ENCODE data around the gene LYST.

DNA sequence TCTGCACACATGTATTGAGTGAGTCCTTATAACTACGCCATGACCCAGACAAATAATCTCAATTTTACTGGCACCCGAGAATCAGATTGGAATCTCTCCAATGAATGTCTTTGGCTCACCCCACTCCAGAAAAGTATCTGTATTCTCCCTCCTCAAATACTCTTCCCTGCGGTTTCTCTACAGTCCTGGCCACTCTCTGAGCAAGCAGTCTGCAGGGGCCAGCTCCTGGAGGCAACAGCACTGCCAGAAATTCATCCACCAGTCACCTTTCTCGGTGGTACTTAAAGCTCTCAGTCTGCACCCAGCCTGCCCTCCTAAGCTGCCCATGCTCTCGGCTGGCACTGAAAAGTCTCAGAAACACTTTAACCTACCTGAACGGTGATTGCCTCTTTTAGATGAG, 16.1 kb upstream of the LYST start:
- TF ChIP-seq, protein P1, sequence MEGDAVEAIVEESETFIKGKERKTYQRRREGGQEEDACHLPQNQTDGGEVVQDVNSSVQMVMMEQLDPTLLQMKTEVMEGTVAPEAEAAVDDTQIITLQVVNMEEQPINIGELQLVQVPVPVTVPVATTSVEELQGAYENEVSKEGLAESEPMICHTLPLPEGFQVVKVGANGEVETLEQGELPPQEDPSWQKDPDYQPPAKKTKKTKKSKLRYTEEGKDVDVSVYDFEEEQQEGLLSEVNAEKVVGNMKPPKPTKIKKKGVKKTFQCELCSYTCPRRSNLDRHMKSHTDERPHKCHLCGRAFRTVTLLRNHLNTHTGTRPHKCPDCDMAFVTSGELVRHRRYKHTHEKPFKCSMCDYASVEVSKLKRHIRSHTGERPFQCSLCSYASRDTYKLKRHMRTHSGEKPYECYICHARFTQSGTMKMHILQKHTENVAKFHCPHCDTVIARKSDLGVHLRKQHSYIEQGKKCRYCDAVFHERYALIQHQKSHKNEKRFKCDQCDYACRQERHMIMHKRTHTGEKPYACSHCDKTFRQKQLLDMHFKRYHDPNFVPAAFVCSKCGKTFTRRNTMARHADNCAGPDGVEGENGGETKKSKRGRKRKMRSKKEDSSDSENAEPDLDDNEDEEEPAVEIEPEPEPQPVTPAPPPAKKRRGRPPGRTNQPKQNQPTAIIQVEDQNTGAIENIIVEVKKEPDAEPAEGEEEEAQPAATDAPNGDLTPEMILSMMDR (IDR thresholded peaks at IDR 0.05; ENCODE audit: low read depth, low read length, poor library complexity, severe bottlenecking): no peak
- TF ChIP-seq EZH2phosphoT487 (IDR thresholded peaks at IDR 0.05; ENCODE audit: borderline replicate concordance, low read length): no peak

Measured in DOHH2 (cell line).